ENCODE results near the gene CCDC63. TPM values are rescaled to one million over a fixed set of nuclear protein-coding genes. Genes with fewer than 3 reads are reported as not detected.

Gene CCDC63
- total RNA-seq, 3 donors from 2014 or later = not detected

DNA sequence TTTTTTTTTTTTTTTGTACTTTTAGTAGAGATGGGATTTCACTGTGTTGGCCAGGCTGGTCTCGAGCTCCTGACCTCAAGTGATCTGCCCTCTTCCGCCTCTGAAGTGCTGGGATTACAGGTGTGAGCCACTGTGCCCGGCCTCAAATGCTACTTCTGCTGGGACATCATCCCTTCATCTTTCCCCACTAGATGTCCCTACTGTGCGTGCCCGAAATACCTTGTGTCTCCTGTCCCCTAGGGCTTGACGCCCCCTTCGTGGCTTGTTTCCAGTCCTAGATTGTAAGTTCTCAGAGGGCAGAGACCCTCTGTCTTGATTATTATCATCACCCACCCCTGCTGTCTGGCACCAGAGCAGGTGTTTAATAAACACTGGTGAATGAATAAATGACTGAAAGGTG is 14.9 kb downstream of the CCDC63 start:
- H3K27ac ChIP-seq = no peak overlapping the region
- H3K27me3 ChIP-seq = no peaks in the 10 kb centered on the region
- no peak overlapping the region for H3K4me3 ChIP-seq
- no peaks in the 10 kb centered on the region for H3K36me3 ChIP-seq
- H3K4me1 ChIP-seq = no peaks in the 10 kb centered on the region
- intact Hi-C loops (cut with DNase I; ENCODE audit: low total_unique reads) = no loop called here
- TF ChIP-seq POLR2AphosphoS5 (IDR thresholded peaks at IDR 0.05) (no peak), POLR2A (IDR thresholded peaks at IDR 0.05) (no peak)
- TF ChIP-seq, protein P1, sequence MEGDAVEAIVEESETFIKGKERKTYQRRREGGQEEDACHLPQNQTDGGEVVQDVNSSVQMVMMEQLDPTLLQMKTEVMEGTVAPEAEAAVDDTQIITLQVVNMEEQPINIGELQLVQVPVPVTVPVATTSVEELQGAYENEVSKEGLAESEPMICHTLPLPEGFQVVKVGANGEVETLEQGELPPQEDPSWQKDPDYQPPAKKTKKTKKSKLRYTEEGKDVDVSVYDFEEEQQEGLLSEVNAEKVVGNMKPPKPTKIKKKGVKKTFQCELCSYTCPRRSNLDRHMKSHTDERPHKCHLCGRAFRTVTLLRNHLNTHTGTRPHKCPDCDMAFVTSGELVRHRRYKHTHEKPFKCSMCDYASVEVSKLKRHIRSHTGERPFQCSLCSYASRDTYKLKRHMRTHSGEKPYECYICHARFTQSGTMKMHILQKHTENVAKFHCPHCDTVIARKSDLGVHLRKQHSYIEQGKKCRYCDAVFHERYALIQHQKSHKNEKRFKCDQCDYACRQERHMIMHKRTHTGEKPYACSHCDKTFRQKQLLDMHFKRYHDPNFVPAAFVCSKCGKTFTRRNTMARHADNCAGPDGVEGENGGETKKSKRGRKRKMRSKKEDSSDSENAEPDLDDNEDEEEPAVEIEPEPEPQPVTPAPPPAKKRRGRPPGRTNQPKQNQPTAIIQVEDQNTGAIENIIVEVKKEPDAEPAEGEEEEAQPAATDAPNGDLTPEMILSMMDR (IDR thresholded peaks at IDR 0.05) = no peak
- no peaks in the 10 kb centered on the region for H3K9me3 ChIP-seq
- DNase-seq (ENCODE audit: low spot score in 2 of 2) = no peak

DNA sequence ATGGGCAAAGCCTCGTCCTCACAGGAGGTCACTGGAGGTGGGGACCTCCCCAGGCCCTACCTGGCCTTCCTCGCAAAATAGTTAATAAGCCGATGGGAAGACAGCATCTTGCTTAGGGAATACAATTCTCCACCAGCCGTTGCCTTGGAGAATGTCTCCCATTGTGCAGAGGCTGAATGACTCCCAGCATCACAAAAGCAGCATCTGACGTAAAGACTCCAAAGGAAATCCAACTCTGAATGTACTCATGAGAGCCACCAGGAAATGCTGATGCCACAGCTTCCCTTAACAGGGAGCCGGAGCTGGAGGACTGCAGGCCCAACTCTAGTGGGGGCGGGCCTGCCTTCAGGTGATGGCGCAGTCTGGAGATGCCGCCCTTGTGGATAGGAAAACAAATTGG is 15.5 kb downstream of the CCDC63 start:
- Histone ChIP-seq H3K4me3 (no peak overlapping the region), H3K36me3 (no peaks in the 10 kb centered on the region), H3K27me3 (no peaks in the 10 kb centered on the region), H3K9me3 (no peaks in the 10 kb centered on the region), H3K27ac (no peak overlapping the region), H3K4me1 (no peaks in the 10 kb centered on the region)
- intact Hi-C loops (cut with DNase I; ENCODE audit: low total_unique reads) = no loop called here
- no peak for DNase-seq (ENCODE audit: low spot score in 2 of 2)
- TF ChIP-seq POLR2A (IDR thresholded peaks at IDR 0.05) (no peak), POLR2AphosphoS5 (IDR thresholded peaks at IDR 0.05) (no peak)
- TF ChIP-seq, protein P1 (IDR thresholded peaks at IDR 0.05) = no peak

DNA sequence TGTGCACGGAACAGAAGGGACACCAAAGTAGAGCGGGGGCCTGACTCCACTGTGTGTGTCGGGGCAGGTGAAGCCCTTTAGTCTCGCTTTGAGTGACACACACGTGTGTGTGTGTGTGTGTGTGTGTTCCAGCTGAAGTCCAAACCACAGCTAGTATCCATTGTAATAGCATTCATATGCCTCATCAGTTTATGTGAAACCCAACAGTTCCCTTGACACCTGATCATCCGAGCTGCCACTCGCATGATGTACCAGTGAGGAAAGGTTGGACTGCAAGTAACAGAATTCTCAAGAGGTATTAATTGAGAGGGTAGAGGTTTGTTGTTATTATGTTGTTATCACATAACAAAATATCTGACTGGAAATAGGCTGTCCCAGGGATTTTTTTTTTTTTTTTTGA is 16.4 kb downstream of the CCDC63 start:
- Histone ChIP-seq H3K9me3 (no peaks in the 10 kb centered on the region), H3K4me3 (no peak overlapping the region), H3K36me3 (no peaks in the 10 kb centered on the region), H3K4me1 (no peaks in the 10 kb centered on the region), H3K27ac (no peak overlapping the region), H3K27me3 (no peaks in the 10 kb centered on the region)
- intact Hi-C loops (cut with DNase I; ENCODE audit: low total_unique reads) = no loop called here
- no peak for TF ChIP-seq POLR2AphosphoS5 (IDR thresholded peaks at IDR 0.05)
- TF ChIP-seq, protein P1 (IDR thresholded peaks at IDR 0.05) = no peak
- TF ChIP-seq POLR2A (IDR thresholded peaks at IDR 0.05) = no peak
- DNase-seq (ENCODE audit: low spot score in 2 of 2) = no peak

DNA sequence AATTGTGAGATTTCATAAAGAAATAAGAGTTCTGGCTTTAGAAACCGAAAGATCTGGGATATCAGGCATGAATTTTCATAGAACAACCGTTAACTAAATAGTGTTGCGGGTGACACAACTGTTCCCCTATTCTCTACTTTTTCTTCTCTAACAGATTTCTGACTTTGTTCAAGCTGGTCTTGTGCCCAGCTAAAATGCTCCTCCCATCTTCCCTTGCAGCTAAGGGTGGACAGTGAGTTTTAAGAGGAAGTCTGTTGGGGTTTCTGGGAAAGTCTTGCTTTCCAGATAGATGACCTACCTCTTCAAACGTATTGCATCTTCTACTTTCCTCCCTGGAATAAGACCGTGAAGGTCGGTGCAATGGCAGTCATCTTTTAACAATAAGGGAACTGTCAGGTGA is 18.7 kb downstream of the CCDC63 start:
- no peak for DNase-seq (ENCODE audit: low spot score in 2 of 2)
- intact Hi-C loops (cut with DNase I; ENCODE audit: low total_unique reads) = no loop called here
- Histone ChIP-seq H3K27me3 (no peaks in the 10 kb centered on the region), H3K4me3 (no peak overlapping the region), H3K4me1 (no peaks in the 10 kb centered on the region), H3K27ac (no peak overlapping the region), H3K36me3 (no peaks in the 10 kb centered on the region), H3K9me3 (no peaks in the 10 kb centered on the region)
- TF ChIP-seq POLR2A (IDR thresholded peaks at IDR 0.05) (no peak), POLR2AphosphoS5 (IDR thresholded peaks at IDR 0.05) (no peak)
- TF ChIP-seq, protein P1 (IDR thresholded peaks at IDR 0.05) = no peak

DNA sequence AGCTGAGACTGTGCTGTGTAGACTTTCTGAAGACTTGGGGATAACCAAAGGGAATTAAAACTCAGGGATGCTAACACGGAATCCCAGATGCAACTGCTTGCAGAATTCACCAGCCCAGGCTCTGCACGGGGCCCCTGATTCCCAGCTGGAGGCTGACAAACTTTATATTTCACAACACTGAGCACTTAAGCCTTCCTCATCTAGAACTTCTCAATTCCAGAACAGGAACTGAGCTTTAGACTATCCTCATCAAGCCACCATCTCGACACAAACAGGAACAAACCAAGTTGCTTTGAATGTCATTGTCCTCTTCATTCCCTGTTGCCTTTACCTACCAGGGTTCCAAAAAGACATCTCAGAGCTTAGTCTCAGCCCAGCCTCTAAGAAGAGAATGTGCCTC is 22.2 kb downstream of the CCDC63 start:
- no peak for DNase-seq (ENCODE audit: low spot score in 2 of 2)
- H3K27ac ChIP-seq = no peak overlapping the region
- intact Hi-C loops (cut with DNase I; ENCODE audit: low total_unique reads) = no loop called here
- TF ChIP-seq POLR2AphosphoS5 (IDR thresholded peaks at IDR 0.05) = no peak
- TF ChIP-seq, protein P1 (IDR thresholded peaks at IDR 0.05) = no peak
- TF ChIP-seq POLR2A (IDR thresholded peaks at IDR 0.05) = no peak
- no peaks in the 10 kb centered on the region for H3K27me3 ChIP-seq
- no peaks in the 10 kb centered on the region for H3K4me1 ChIP-seq
- no peaks in the 10 kb centered on the region for H3K9me3 ChIP-seq
- no peak overlapping the region for H3K4me3 ChIP-seq
- no peaks in the 10 kb centered on the region for H3K36me3 ChIP-seq

Measured in breast epithelium (tissue), 4 donors.